ENCODE data around the gene DUSP9.

GRCh38 chrX:153634236-153634635, 12.8 kb upstream of the DUSP9 start:
- TF ChIP-seq CTCF (optimal IDR thresholded peaks at IDR 0.05 in 1 of 3, IDR thresholded peaks at IDR 0.05 in 1 of 3, conservative IDR thresholded peaks at IDR 0.05 in 1 of 3; ENCODE audit: extremely low read depth in 1 of 3, insufficient read depth in 2 of 3, low read length in 3 of 3) (no peak), EZH2 (IDR thresholded peaks at IDR 0.05; ENCODE audit: low read length) (no peak)

All from keratinocyte (primary cell).